GM23338 (cell line): ENCODE measurements around the gene NAA80. TPM values are rescaled to one million over a fixed set of nuclear protein-coding genes. Genes with fewer than 3 reads are reported as not detected.

Experiments used
- ATAC-seq: fragments of 200-7000 bp; cut with Tn5 transposase; 3 replicates; pipeline ENCODE4 v1.9.1; 2020
- DNase-seq: peaks from one replicate; pipeline ENCODE4 v3.0.0-alpha.2; 2015; ENCODE audit warnings: low spot score
- H2AFZ ChIP-seq: fragments of 200-600 bp; sonication (generic); 2 replicates; pipeline ENCODE4 v1.8.0; 2016; ENCODE audit warnings: antibody characterized with exemption, mild to moderate bottlenecking, moderate library complexity
- H3F3A ChIP-seq: fragments of 200-600 bp; sonication (generic); replicated peaks from 2 replicates; pipeline ENCODE4 v1.8.0; 2017; ENCODE audit warnings: antibody characterized with exemption, mixed run types, low read depth
- H3K27ac ChIP-seq: fragments of 200-600 bp; sonication (generic); 2 replicates; pipeline ENCODE4 v1.6.1; 2016; ENCODE audit warnings: low read depth
- H3K27me3 ChIP-seq: fragments of 200-600 bp; sonication (generic); 2 replicates; pipeline ENCODE4 v1.8.0; 2016; ENCODE audit warnings: mild to moderate bottlenecking, mixed run types, moderate library complexity; ENCODE audit not compliant: insufficient read depth
- H3K36me3 ChIP-seq: fragments of 200-600 bp; sonication (generic); 2 replicates; pipeline ENCODE4 v1.8.0; 2016; ENCODE audit warnings: mild to moderate bottlenecking; ENCODE audit not compliant: insufficient read depth
- H3K4me1 ChIP-seq: fragments of 200-600 bp; sonication (generic); 2 replicates; pipeline ENCODE4 v1.8.0; 2016; ENCODE audit warnings: mild to moderate bottlenecking, moderate library complexity; ENCODE audit not compliant: insufficient read depth
- H3K4me2 ChIP-seq: fragments of 200-600 bp; sonication (generic); 2 replicates; pipeline ENCODE4 v1.7.1; 2017; ENCODE audit warnings: mixed run types
- H3K4me3 ChIP-seq: fragments of 200-600 bp; sonication (generic); 2 replicates; pipeline ENCODE4 v1.6.1; 2016; ENCODE audit warnings: mixed run types
- H3K79me2 ChIP-seq: fragments of 200-600 bp; sonication (generic); replicated peaks from 2 replicates; pipeline ENCODE4 v1.8.0; 2017; ENCODE audit warnings: mild to moderate bottlenecking; ENCODE audit not compliant: insufficient read depth
- H3K9me2 ChIP-seq: fragments of 200-600 bp; sonication (generic); 2 replicates; pipeline ENCODE4 v1.8.0; 2017; ENCODE audit not compliant: insufficient read depth
- H4K20me1 ChIP-seq: fragments of 200-600 bp; sonication (generic); replicated peaks from 2 replicates; pipeline ENCODE4 v1.8.0; 2017; ENCODE audit warnings: mild to moderate bottlenecking; ENCODE audit not compliant: insufficient read depth
- H3K27ac Mint-ChIP-seq: 2 replicates; pipeline ENCODE4 v1.8.0; 2020; ENCODE audit warnings: inconsistent platforms, mild to moderate bottlenecking, moderate library complexity, mixed read lengths
- H3K27me3 Mint-ChIP-seq: 3 replicates; pipeline ENCODE4 v1.8.0; 2022; ENCODE audit warnings: low read depth, mild to moderate bottlenecking, moderate library complexity, mixed read lengths, inconsistent platforms; ENCODE audit not compliant: insufficient read depth, poor library complexity
- H3K36me3 Mint-ChIP-seq: 3 replicates; pipeline ENCODE4 v1.8.0; 2021; ENCODE audit warnings: low read depth, mild to moderate bottlenecking, inconsistent platforms, moderate library complexity, mixed read lengths
- H3K4me1 Mint-ChIP-seq: 3 replicates; pipeline ENCODE4 v1.8.0; 2020; ENCODE audit warnings: mild to moderate bottlenecking, inconsistent platforms, mixed read lengths
- H3K4me3 Mint-ChIP-seq: 3 replicates; pipeline ENCODE4 v1.8.0; 2021; ENCODE audit warnings: moderate library complexity, mild to moderate bottlenecking, inconsistent platforms, mixed read lengths
- H3K9me3 Mint-ChIP-seq: 3 replicates; pipeline ENCODE4 v1.8.0; 2020; ENCODE audit warnings: moderate library complexity, mild to moderate bottlenecking, inconsistent platforms, mixed read lengths
- CREB1 ChIP-seq: fragments of 250-450 bp; sonication (Bioruptor Pico); IDR thresholded peaks from 2 replicates; pipeline ENCODE4 v1.5.0; 2020; ENCODE audit warnings: low read depth, mild to moderate bottlenecking, moderate library complexity
- CTCF ChIP-seq, 2 experiments: fragments of 200-600 bp in 1 of 2; sonication (generic) in 1 of 2; conservative IDR thresholded peaks; 2 replicates each; pipeline versions ENCODE4 v1.5.1 to v1.6.1; 2016 to 2017; ENCODE audit warnings: antibody characterized with exemption in 2 of 2, low read depth in 2 of 2, mild to moderate bottlenecking in 2 of 2, moderate library complexity in 1 of 2
- EZH2 ChIP-seq: fragments of 200-600 bp; sonication (generic); IDR thresholded peaks from one replicate; pipeline ENCODE4 v1.8.0; 2017; ENCODE audit warnings: antibody characterized with exemption, mild to moderate bottlenecking, low read depth; ENCODE audit not compliant: unreplicated experiment
- EZH2phosphoT487 ChIP-seq: fragments of 200-600 bp; sonication (generic); IDR thresholded peaks from one replicate; pipeline ENCODE4 v1.8.1; 2018; ENCODE audit warnings: antibody characterized with exemption; ENCODE audit not compliant: unreplicated experiment
- JUNB ChIP-seq: IDR thresholded peaks from one replicate; pipeline ENCODE4 v1.6.1; 2016; ENCODE audit warnings: antibody characterized with exemption; ENCODE audit not compliant: unreplicated experiment
- NANOG ChIP-seq: IDR thresholded peaks from 2 replicates; pipeline ENCODE4 v1.6.1; 2016; ENCODE audit warnings: antibody characterized with exemption, borderline replicate concordance
- POLR2AphosphoS5 ChIP-seq: IDR thresholded peaks from 2 replicates; pipeline ENCODE4 v1.6.1; 2016; ENCODE audit warnings: antibody characterized with exemption, low read depth
- REST ChIP-seq: IDR thresholded peaks from one replicate; pipeline ENCODE4 v1.6.1; 2018; ENCODE audit warnings: antibody characterized with exemption; ENCODE audit not compliant: unreplicated experiment
- STAT1 ChIP-seq: IDR thresholded peaks from one replicate; pipeline ENCODE4 v1.6.1; 2016; ENCODE audit warnings: antibody characterized with exemption; ENCODE audit not compliant: unreplicated experiment
- ZNF114 ChIP-seq: fragments of 250-450 bp; sonication (Bioruptor Pico); IDR thresholded peaks from 2 replicates; pipeline ENCODE4 v1.5.0; 2020; ENCODE audit warnings: mild to moderate bottlenecking, moderate library complexity
- ZNF331 ChIP-seq: fragments of 250-450 bp; sonication (Bioruptor Pico); IDR thresholded peaks from 2 replicates; pipeline ENCODE4 v1.5.0; 2020; ENCODE audit warnings: low read depth, mild to moderate bottlenecking, moderate library complexity
- polyA plus RNA-seq: library from polyadenylated mRNA; unstranded; fragments of >200 nt; fragmentation: Nextera tagmentation; extraction: Ambion mirVana; gene quantifications from 2 replicates; pipeline ENCODE4 v1.2.1, GENCODE V29; 2016
- total RNA-seq: library from RNA; depleted of rRNA; stranded (reverse); fragments of >200 nt; shearing (Covaris generic); gene quantifications from 2 replicates; pipeline ENCODE4 v1.2.3, GENCODE V29; 2014
- TF ChIP-seq, protein P1 (sequence below): fragments of 250-450 bp; sonication (Bioruptor Pico); IDR thresholded peaks from 2 replicates; pipeline ENCODE4 v1.5.0; 2020; ENCODE audit warnings: mild to moderate bottlenecking, moderate library complexity
- TF ChIP-seq, protein P2 (sequence below): IDR thresholded peaks from 2 replicates; pipeline ENCODE4 v1.6.1; 2016; ENCODE audit warnings: antibody characterized with exemption

NAA80 gene
- total and polyA plus RNA-seq, 2 experiments from 2014 or later = 12.1 to 16.7 TPM

DNA sequence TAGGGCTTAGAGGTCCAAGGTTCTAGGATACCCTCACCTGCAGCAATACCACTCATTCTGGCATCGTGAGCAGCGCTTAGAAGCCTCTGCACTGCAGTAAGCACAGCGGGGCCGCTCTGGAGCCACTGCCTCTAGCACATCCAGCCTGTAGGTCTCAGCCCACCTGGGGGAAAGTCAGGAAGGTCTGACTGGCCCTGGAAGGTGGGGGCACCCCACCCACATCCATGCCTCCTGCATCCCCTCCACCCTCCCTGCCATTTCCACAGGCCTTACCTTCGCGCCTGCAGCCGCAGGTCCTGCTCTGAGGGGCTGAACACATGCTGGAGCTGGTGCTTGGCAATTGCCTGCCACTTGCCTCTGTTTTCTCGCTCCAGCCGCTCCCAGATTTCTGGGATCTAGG lies 42.3 kb upstream of the NAA80 start:
- no peak for DNase-seq
- ATAC-seq = no peak
- peaks cover 33% of the 10 kb centered on the region for H3F3A ChIP-seq
- Mint-ChIP-seq H3K27ac (no peak overlapping the region), H3K27me3 (peaks cover 81% of the 10 kb centered on the region), H3K9me3 (peaks cover 3% of the 10 kb centered on the region; the same call in 1 of the 3 replicates), H3K36me3 (no peaks in the 10 kb centered on the region; the same call in 2 of the 3 replicates), H3K4me3 (peak overlapping the region; percentile 67; the same call in 2 of the 3 replicates), H3K4me1 (peaks cover 25% of the 10 kb centered on the region)
- no peaks in the 10 kb centered on the region for H3K36me3 ChIP-seq
- peaks cover 13% of the 10 kb centered on the region for H3K4me1 ChIP-seq
- no peaks in the 10 kb centered on the region for H3K9me2 ChIP-seq
- H2AFZ ChIP-seq = peak overlapping the region; percentile 85; the same call in 1 of the 2 replicates
- 0 out of 2 replicates have a peak, but pooled peaks cover under 1% of the 10 kb centered on the region for H4K20me1 ChIP-seq
- H3K4me2 ChIP-seq = peak overlapping the region; percentile 90
- peaks cover 74% of the 10 kb centered on the region for H3K27me3 ChIP-seq
- no peak overlapping the region for H3K27ac ChIP-seq
- TF ChIP-seq CTCF (conservative IDR thresholded peaks at IDR 0.05; ENCODE audit: low read depth in 2 of 2) = no peak
- no peak for TF ChIP-seq JUNB
- no peak for TF ChIP-seq NANOG
- no peak for TF ChIP-seq EZH2phosphoT487
- no peak for TF ChIP-seq EZH2
- TF ChIP-seq REST = no peak
- TF ChIP-seq, protein P1, sequence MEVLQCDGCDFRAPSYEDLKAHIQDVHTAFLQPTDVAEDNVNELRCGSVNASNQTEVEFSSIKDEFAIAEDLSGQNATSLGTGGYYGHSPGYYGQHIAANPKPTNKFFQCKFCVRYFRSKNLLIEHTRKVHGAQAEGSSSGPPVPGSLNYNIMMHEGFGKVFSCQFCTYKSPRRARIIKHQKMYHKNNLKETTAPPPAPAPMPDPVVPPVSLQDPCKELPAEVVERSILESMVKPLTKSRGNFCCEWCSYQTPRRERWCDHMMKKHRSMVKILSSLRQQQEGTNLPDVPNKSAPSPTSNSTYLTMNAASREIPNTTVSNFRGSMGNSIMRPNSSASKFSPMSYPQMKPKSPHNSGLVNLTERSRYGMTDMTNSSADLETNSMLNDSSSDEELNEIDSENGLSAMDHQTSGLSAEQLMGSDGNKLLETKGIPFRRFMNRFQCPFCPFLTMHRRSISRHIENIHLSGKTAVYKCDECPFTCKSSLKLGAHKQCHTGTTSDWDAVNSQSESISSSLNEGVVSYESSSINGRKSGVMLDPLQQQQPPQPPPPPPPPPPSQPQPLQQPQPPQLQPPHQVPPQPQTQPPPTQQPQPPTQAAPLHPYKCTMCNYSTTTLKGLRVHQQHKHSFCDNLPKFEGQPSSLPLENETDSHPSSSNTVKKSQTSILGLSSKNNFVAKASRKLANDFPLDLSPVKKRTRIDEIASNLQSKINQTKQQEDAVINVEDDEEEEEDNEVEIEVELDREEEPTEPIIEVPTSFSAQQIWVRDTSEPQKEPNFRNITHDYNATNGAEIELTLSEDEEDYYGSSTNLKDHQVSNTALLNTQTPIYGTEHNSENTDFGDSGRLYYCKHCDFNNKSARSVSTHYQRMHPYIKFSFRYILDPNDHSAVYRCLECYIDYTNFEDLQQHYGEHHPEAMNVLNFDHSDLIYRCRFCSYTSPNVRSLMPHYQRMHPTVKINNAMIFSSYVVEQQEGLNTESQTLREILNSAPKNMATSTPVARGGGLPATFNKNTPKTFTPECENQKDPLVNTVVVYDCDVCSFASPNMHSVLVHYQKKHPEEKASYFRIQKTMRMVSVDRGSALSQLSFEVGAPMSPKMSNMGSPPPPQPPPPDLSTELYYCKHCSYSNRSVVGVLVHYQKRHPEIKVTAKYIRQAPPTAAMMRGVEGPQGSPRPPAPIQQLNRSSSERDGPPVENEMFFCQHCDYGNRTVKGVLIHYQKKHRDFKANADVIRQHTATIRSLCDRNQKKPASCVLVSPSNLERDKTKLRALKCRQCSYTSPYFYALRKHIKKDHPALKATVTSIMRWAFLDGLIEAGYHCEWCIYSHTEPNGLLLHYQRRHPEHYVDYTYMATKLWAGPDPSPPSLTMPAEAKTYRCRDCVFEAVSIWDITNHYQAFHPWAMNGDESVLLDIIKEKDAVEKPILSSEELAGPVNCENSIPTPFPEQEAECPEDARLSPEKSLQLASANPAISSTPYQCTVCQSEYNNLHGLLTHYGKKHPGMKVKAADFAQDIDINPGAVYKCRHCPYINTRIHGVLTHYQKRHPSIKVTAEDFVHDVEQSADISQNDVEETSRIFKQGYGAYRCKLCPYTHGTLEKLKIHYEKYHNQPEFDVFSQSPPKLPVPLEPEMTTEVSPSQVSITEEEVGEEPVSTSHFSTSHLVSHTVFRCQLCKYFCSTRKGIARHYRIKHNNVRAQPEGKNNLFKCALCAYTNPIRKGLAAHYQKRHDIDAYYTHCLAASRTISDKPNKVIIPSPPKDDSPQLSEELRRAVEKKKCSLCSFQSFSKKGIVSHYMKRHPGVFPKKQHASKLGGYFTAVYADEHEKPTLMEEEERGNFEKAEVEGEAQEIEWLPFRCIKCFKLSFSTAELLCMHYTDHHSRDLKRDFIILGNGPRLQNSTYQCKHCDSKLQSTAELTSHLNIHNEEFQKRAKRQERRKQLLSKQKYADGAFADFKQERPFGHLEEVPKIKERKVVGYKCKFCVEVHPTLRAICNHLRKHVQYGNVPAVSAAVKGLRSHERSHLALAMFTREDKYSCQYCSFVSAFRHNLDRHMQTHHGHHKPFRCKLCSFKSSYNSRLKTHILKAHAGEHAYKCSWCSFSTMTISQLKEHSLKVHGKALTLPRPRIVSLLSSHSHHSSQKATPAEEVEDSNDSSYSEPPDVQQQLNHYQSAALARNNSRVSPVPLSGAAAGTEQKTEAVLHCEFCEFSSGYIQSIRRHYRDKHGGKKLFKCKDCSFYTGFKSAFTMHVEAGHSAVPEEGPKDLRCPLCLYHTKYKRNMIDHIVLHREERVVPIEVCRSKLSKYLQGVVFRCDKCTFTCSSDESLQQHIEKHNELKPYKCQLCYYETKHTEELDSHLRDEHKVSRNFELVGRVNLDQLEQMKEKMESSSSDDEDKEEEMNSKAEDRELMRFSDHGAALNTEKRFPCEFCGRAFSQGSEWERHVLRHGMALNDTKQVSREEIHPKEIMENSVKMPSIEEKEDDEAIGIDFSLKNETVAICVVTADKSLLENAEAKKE (CRISPR knock-in tag) = no peak
- no peak for TF ChIP-seq CREB1 (CRISPR knock-in tag)
- no peak for TF ChIP-seq STAT1
- TF ChIP-seq, protein P2, sequence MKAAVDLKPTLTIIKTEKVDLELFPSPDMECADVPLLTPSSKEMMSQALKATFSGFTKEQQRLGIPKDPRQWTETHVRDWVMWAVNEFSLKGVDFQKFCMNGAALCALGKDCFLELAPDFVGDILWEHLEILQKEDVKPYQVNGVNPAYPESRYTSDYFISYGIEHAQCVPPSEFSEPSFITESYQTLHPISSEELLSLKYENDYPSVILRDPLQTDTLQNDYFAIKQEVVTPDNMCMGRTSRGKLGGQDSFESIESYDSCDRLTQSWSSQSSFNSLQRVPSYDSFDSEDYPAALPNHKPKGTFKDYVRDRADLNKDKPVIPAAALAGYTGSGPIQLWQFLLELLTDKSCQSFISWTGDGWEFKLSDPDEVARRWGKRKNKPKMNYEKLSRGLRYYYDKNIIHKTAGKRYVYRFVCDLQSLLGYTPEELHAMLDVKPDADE = no peak
- TF ChIP-seq ZNF114 (CRISPR knock-in tag) = no peak
- no peak for TF ChIP-seq POLR2AphosphoS5
- no peak for TF ChIP-seq ZNF331 (CRISPR knock-in tag)
- H3K4me3 ChIP-seq = peak overlapping the region; percentile 65
- peaks cover 3% of the 10 kb centered on the region; the same call in 1 of the 2 replicates for H3K79me2 ChIP-seq
